ENCODE measurements around the gene NES. TPM values are rescaled to one million over a fixed set of nuclear protein-coding genes. Genes with fewer than 3 reads are reported as not detected.

NES gene
- total and polyA plus RNA-seq, 12 donors, result 46.8 to 389 (median 177) TPM

- no peak for TF ChIP-seq CTCF (IDR thresholded peaks at IDR 0.05)
- H3K4me3 ChIP-seq, result no peak overlapping the region
- H3K4me1 ChIP-seq, result peaks cover 43 to 68% (median 63%) of the 10 kb centered on the region in 9 donors
- H3K36me3 ChIP-seq, result no peaks in the 10 kb centered on the region
- intact Hi-C loops (cut with DNase I), result loop anchor here in 5 of 10 donors (2.0 to 10.0 kb wide), 5 partner anchors 20 to 274 kb away; no protein-coding TSS in a partner anchor
- WGBS, 2 donors, result 90% methylated on average over 14 of the region's 14 CpGs
- DNase-seq, result no peak
- no peak overlapping the region for H3K27ac ChIP-seq
- no peaks in the 10 kb centered on the region for H3K9me3 ChIP-seq
- H3K27me3 ChIP-seq, result peaks cover 0 to 43% (median 28%) of the 10 kb centered on the region in 7 donors
- no peak for ATAC-seq
Measured at GRCh38 chr1:156658496-156658895, 18.7 kb downstream of the NES start.

GRCh38 chr1:156657741-156658319 lies 19.4 kb downstream of the NES start:
- Histone ChIP-seq H3K27me3 (peaks cover 0 to 45% (median 35%) of the 10 kb centered on the region in 7 donors), H3K27ac (no peak overlapping the region), H3K9me3 (no peaks in the 10 kb centered on the region), H3K4me3 (peak overlapping the region in 6 of 10 donors; percentile 33 to 52 (median 43)), H3K4me1 (peaks cover 37 to 62% (median 56%) of the 10 kb centered on the region in 9 donors), H3K36me3 (no peaks in the 10 kb centered on the region)
- WGBS, 2 donors, result 18 to 19% methylated on average over 15 of the region's 15 CpGs
- intact Hi-C loops (cut with DNase I), result loop anchor here (1.0 to 10.0 kb wide), 9 partner anchors 21 to 273 kb away; no protein-coding TSS in a partner anchor
- ATAC-seq (no peak), DNase-seq (no peak)
- TF ChIP-seq CTCF (IDR thresholded peaks at IDR 0.05), result peak in 3 of 9 donors; percentile 2 to 45 (median 9)

GRCh38 chr1:156656806-156657740 lies 20.1 kb downstream of the NES start:
- peak overlapping the region in 1 of 10 donors; percentile 30 for H3K27ac ChIP-seq

More at GRCh38 chr1:156656806-156657740, 20.1 kb downstream of the NES start:
- Histone ChIP-seq H3K36me3 (no peaks in the 10 kb centered on the region), H3K4me3 (peak overlapping the region in 9 of 10 donors; percentile 17 to 52 (median 37)), H3K4me1 (peaks cover 31 to 54% (median 49%) of the 10 kb centered on the region in 9 donors), H3K9me3 (no peaks in the 10 kb centered on the region), H3K27me3 (peaks cover 0 to 52% (median 38%) of the 10 kb centered on the region in 7 donors)
- TF ChIP-seq CTCF (IDR thresholded peaks at IDR 0.05), result peak; percentile 96 to 99 (median 98)
- ATAC-seq (peak in 7 of 8 donors; percentile 15 to 51 (median 37)), DNase-seq (peak; percentile 77 to 86)
- WGBS, 2 donors, result 1% methylated on average over 54 of the region's 54 CpGs
- intact Hi-C loops (cut with DNase I), result loop anchor here (1.0 to 10.0 kb wide), 8 partner anchors 30 to 272 kb away; no protein-coding TSS in a partner anchor

All from heart right ventricle (tissue), 16 donors.